GM12878 (cell line): Measurements from ENCODE around the gene PLXNA2.

ENCODE experiments used
- CTCF ChIP-seq, 3 experiments: IDR thresholded peaks in 2 of 3; conservative IDR thresholded peaks in 1 of 3; 2 replicates each; pipeline ENCODE4 v1.5.1; 2011; ENCODE audit warnings: low read depth in 3 of 3, low read length in 3 of 3, mild to moderate bottlenecking in 3 of 3, control low read depth in 2 of 3, moderate library complexity in 2 of 3, inconsistent platforms in 1 of 3, mixed read lengths in 1 of 3; ENCODE audit not compliant: control insufficient read depth in 2 of 3, insufficient read depth in 1 of 3; ENCODE audit errors: extremely low read depth in 1 of 3
- EED ChIP-seq: sonication (generic); IDR thresholded peaks from 2 replicates; pipeline ENCODE4 v1.6.1; 2016; ENCODE audit warnings: antibody characterized with exemption, low read depth
- EP300 ChIP-seq, 2 experiments: fragments of 150-350 bp in 1 of 2; IDR thresholded peaks; 2 replicates each; pipeline ENCODE4 v1.6.1; 2011 to 2012; ENCODE audit warnings: low read depth in 2 of 2, low read length in 2 of 2, borderline replicate concordance in 1 of 2, improper control_type of control experiment in 1 of 2, inconsistent platforms in 1 of 2; ENCODE audit not compliant: control insufficient read depth in 1 of 2
- NKRF ChIP-seq: fragments of 450-650 bp; conservative IDR thresholded peaks from 2 replicates; pipeline ENCODE4 v1.6.1; 2017; ENCODE audit warnings: mild to moderate bottlenecking, moderate library complexity
- SIN3A ChIP-seq: IDR thresholded peaks from 2 replicates; pipeline ENCODE4 v1.6.1; 2012; ENCODE audit warnings: low read depth, low read length, improper control_type of control experiment
- ZBTB11 ChIP-seq: fragments of 450-650 bp; formaldehyde crosslinking; IDR thresholded peaks from 2 replicates; pipeline ENCODE4 v1.5.0; 2022; ENCODE audit warnings: mild to moderate bottlenecking, missing genetic modification characterization

- TF ChIP-seq CTCF (IDR thresholded peaks at IDR 0.05 in 2 of 3, conservative IDR thresholded peaks at IDR 0.05 in 1 of 3; ENCODE audit: control insufficient read depth in 2 of 3, extremely low read depth in 1 of 3, insufficient read depth in 1 of 3, low read depth in 3 of 3, low read length in 3 of 3), result no peak
- TF ChIP-seq SIN3A, result no peak
- no peak for TF ChIP-seq NKRF
- no peak for TF ChIP-seq ZBTB11 (CRISPR knock-in tag)
- TF ChIP-seq EP300 (IDR thresholded peaks at IDR 0.05; ENCODE audit: borderline replicate concordance in 1 of 2, control insufficient read depth in 1 of 2, low read depth in 2 of 2, low read length in 2 of 2), result no peak
- TF ChIP-seq EED, result no peak
Observed at GRCh38 chr1:208077232-208078075, 166.7 kb downstream of the PLXNA2 start.
